Mucosa of descending colon (tissue), 3 donors: ENCODE data around the gene ACACB. TPM values are rescaled to one million over a fixed set of nuclear protein-coding genes. Genes with fewer than 3 reads are reported as not detected.

ENCODE experiments used
- ATAC-seq: fragments of 200-7000 bp; cut with Tn5 transposase; one replicate; pipeline ENCODE4 v1.9.1; 2020; ENCODE audit warnings: mild to moderate bottlenecking, moderate library complexity
- DNase-seq, 3 donors: peaks; one replicate each; pipeline ENCODE4 v3.0.0-alpha.2; 2020
- H3K36me3 ChIP-seq: fragments of 200-600 bp; one replicate; pipeline ENCODE4 v1.8.0; 2021; ENCODE audit warnings: low read depth, mild to moderate bottlenecking
- H3K4me1 ChIP-seq: fragments of 200-600 bp; one replicate; pipeline ENCODE4 v1.8.0; 2021; ENCODE audit warnings: low read depth, mild to moderate bottlenecking
- H3K4me3 ChIP-seq: fragments of 200-600 bp; one replicate; pipeline ENCODE4 v1.8.0; 2021; ENCODE audit warnings: mild to moderate bottlenecking
- H3K9me3 ChIP-seq: fragments of 200-600 bp; one replicate; pipeline ENCODE4 v1.8.0; 2021; ENCODE audit warnings: mild to moderate bottlenecking
- intact Hi-C, 2 donors: fragments of 100-400 bp; cut with DNase I in 1 of 2; cut with micrococcal nuclease in 1 of 2; formaldehyde crosslinking; loops; one replicate each; pipeline versions ENCODE4 v1.11.0 to v1.11.1; 2022; cut with DNase I, micrococcal nuclease
- total RNA-seq, 3 donors: library from RNA; stranded (reverse); fragmentation: NEBNext Ultra II Directional in 2 of 3; extraction: Animal tissue kit (Norgen Biotek cat#: 25700) in 2 of 3; gene quantifications; one replicate each; pipeline versions ENCODE4 v1.2.1 to v1.2.4, GENCODE V29; 2021 to 2023
- TF ChIP-seq, protein P1 (sequence below): fragments of 200-600 bp; IDR thresholded peaks from one replicate; pipeline ENCODE4 v1.8.0; 2022; ENCODE audit warnings: antibody characterized with exemption, mild to moderate bottlenecking
- donor health status: DM: no; HTN: no; CAD: no; lungs with moderate emphysema.
- donor health status: DM: no; HTN: no; CAD: no.
- donor health status: DM: no; HTN: yes; CAD: no.

ACACB gene
- total RNA-seq, 3 donors from 2014 or later = 54.4 to 155 (median 66.3) TPM

DNA sequence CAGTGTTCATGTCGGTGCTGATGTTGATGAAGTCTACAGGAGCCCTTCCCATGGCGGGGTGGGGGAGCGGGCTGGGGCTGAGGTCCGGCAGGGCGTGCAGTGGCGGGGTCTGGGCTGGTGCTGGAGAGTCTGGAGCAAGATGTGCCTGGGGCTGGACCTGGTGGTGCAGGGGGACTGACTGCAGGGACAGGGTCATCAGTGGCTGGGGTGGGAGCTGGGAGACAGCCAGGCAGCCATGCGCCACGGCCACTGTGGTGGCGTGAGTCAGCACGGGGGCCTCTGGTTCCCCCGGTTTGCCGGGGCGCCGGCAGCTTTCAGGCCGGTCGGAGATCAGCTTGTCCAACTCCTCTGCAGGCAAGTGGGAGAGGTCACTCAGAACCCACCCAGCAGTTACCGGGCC is 165.1 kb downstream of the ACACB start:
- DNase-seq = no peak
- intact Hi-C loops = no loop called here
- no peaks in the 10 kb centered on the region for H3K4me1 ChIP-seq
- no peaks in the 10 kb centered on the region for H3K9me3 ChIP-seq
- TF ChIP-seq, protein P1, sequence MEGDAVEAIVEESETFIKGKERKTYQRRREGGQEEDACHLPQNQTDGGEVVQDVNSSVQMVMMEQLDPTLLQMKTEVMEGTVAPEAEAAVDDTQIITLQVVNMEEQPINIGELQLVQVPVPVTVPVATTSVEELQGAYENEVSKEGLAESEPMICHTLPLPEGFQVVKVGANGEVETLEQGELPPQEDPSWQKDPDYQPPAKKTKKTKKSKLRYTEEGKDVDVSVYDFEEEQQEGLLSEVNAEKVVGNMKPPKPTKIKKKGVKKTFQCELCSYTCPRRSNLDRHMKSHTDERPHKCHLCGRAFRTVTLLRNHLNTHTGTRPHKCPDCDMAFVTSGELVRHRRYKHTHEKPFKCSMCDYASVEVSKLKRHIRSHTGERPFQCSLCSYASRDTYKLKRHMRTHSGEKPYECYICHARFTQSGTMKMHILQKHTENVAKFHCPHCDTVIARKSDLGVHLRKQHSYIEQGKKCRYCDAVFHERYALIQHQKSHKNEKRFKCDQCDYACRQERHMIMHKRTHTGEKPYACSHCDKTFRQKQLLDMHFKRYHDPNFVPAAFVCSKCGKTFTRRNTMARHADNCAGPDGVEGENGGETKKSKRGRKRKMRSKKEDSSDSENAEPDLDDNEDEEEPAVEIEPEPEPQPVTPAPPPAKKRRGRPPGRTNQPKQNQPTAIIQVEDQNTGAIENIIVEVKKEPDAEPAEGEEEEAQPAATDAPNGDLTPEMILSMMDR = no peak
- ATAC-seq = no peak
- H3K4me3 ChIP-seq = no peak overlapping the region
- no peaks in the 10 kb centered on the region for H3K36me3 ChIP-seq

DNA sequence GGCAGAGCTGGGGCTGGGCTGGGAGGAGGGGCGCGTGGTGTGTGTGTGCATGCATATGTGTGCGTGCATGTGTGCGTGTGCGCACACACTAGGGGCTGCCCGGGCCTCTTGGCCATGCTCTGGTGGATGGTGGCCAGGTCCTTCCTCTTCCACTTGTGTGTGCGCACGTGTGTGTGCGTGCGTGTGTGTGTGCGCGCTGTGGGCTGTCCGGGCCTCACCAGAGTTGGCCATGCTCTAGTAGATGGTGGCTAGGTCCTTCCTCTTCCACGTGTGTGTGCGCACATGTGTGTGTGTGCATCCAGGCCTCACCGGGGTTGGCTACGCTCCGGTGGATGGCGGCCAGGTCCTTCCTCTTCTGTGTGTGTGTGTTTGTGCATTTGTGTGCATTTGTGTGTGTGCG is 168.0 kb downstream of the ACACB start:
- intact Hi-C loops = no loop called here

DNA sequence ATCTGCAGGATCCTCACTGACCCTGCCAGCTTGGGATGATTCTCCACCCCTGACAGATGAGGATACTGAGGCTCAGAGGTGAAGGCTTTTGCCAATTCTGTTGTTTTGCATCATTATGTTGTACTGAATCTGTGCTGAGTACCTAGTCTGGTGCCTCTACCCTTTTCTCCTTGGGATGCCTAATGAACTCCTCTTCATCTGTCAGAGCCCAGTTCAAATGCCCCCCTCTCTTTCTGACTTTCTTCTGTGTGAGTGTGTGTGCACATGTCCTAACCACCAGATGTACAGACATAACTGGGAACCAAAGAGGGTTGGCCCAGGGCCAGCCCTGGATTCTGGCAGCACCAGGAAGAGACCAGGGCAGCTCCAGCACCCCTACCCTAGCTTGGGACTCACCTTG is 169.9 kb downstream of the ACACB start:
- Histone ChIP-seq H3K36me3 (no peaks in the 10 kb centered on the region), H3K4me1 (no peaks in the 10 kb centered on the region), H3K4me3 (no peak overlapping the region), H3K9me3 (no peaks in the 10 kb centered on the region)
- intact Hi-C loops = no loop called here
- TF ChIP-seq, protein P1 = no peak
- no peak for DNase-seq
- no peak for ATAC-seq

More for the DNA sequence above, 168.0 kb downstream of the ACACB start:
- TF ChIP-seq, protein P1 = no peak
- DNase-seq = no peak
- Histone ChIP-seq H3K36me3 (no peaks in the 10 kb centered on the region), H3K4me3 (no peak overlapping the region), H3K4me1 (no peaks in the 10 kb centered on the region), H3K9me3 (no peaks in the 10 kb centered on the region)
- no peak for ATAC-seq

DNA sequence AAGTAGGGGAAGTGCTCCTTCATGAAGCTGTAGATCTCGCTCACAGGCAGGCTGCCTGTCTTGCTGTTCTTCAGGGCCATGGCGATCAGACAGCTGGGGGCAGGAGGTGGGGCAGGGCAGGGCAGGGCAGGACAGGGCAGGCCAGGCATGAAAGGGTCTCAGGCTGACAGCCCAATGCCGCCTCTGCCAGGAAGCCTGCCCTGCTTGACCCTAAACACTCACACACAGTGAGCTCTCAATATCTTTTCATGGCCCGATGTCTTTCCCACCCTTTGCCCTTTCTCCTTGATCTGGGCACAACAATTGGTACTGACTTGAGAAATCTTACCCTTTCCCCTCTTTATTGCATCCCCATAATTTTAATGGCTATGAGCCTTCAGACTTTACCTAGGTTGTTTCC is 170.3 kb downstream of the ACACB start:
- Histone ChIP-seq H3K4me3 (no peak overlapping the region), H3K36me3 (no peaks in the 10 kb centered on the region), H3K4me1 (no peaks in the 10 kb centered on the region), H3K9me3 (no peaks in the 10 kb centered on the region)
- DNase-seq = no peak
- ATAC-seq = no peak
- TF ChIP-seq, protein P1 = no peak
- intact Hi-C loops = no loop called here

DNA sequence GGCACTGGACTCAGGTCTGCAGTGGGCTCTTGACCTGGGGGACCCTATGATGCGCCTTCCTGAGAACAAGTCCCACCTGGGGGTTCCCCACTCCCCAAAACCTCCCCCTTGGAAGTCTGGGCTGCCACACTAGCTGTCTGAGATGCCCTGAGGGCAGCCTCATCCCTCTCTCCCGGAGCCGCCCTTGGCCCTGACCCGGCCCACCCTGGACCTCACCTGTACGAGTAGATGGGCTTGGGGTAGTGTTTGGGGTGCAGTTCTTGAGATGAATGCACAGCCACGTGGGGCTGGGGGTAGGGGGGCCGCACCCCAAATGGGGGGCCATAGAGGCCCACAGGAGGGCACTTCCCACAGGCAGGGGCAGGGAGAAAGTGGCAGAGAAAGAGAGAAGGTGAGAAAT is 170.8 kb downstream of the ACACB start:
- no peaks in the 10 kb centered on the region for H3K36me3 ChIP-seq
- TF ChIP-seq, protein P1 = no peak
- H3K4me1 ChIP-seq = no peaks in the 10 kb centered on the region
- H3K9me3 ChIP-seq = no peaks in the 10 kb centered on the region
- ATAC-seq = no peak
- H3K4me3 ChIP-seq = no peak overlapping the region
- DNase-seq = no peak
- intact Hi-C loops = no loop called here

DNA sequence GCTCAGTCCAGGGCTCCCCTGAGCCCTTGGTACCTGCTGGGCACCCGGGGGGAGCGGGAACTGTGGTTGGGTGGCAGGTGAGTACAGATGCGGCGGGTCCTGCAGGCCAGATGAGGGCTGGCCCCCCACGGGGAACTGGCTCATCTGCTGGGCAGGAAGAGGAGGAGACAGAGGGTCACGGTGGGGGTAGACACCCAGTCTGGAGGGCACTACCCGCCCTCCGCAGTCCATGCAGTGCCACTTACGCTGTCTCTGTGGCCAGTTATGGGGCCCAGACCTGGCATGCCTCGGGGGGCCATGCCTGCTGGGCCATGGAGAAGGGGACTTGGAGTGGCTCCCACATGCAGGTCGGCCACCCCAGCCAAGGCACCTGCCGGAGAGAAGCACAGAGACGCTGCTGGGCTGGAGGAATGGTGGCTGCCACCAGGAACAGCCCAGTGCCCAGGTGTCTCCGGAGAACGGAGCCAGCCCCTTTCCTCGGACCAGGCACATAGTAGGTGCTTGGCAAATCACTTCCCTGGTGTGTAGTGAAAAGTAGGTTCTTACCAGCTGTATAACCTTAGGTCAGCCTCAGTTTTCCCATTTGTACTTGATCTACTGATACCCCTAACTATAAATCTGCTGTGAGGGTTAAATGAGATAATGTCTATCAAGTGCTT is 171.6 kb downstream of the ACACB start:
- TF ChIP-seq, protein P1 = no peak
- H3K36me3 ChIP-seq = no peaks in the 10 kb centered on the region
- no peaks in the 10 kb centered on the region for H3K9me3 ChIP-seq
- no peaks in the 10 kb centered on the region for H3K4me1 ChIP-seq
- intact Hi-C loops = no loop called here
- no peak overlapping the region for H3K4me3 ChIP-seq
- DNase-seq (no peak), ATAC-seq (no peak)
